ENCODE measurements around the gene ELL. TPM values are rescaled to one million over a fixed set of nuclear protein-coding genes. Genes with fewer than 3 reads are reported as not detected.
A peak's percentile ranks its signal among the peaks of the same experiment; 100 is the strongest.
"Not testable (repeated sequence)": the region's sequence is repeated elsewhere in the genome, so short reads cannot be mapped to it uniquely, and the experiment has no call there.

The ELL gene
- total RNA-seq, 1 experiment from 2014 or later: 14.6 TPM

- not testable (repeated sequence) for DNase-seq (ENCODE audit: low read depth)
Measured at GRCh38 chr19:18405754-18406153, 116.1 kb downstream of the ELL start.

- DNase-seq (ENCODE audit: low read depth): not testable (repeated sequence)
Measured at GRCh38 chr19:18402455-18403248, 119.2 kb downstream of the ELL start.

GRCh38 chr19:18401580-18402112, 120.2 kb downstream of the ELL start:
- peak; percentile 56 for DNase-seq (ENCODE audit: low read depth)

- peak; percentile 28 for DNase-seq (ENCODE audit: low read depth)
Measured at GRCh38 chr19:18399008-18399407, 122.9 kb downstream of the ELL start.

- DNase-seq (ENCODE audit: low read depth): no peak
Measured at GRCh38 chr19:18397242-18398202, 124.3 kb downstream of the ELL start, which contains the start of gene LRRC25. Gene LRRC25, minus strand, starts transcription at chr19:18397622. Its CDS starts 659 bp downstream, at chr19:18396963.

- DNase-seq (ENCODE audit: low read depth): no peak
Measured at GRCh38 chr19:18396471-18397241, 125.2 kb downstream of the ELL start.

GRCh38 chr19:18393836-18394235, 128.0 kb downstream of the ELL start:
- no peak for DNase-seq (ENCODE audit: low read depth)

- no peak for DNase-seq (ENCODE audit: low read depth)
Measured at GRCh38 chr19:18392926-18393325, 128.9 kb downstream of the ELL start.

Other genes starting within 250 kb of the ELL start
- gene IQCN, start 247.6 kb downstream of the ELL start, total RNA-seq (2014; rRNA removed; shearing (Covaris generic)): not detected in 2 replicates
- gene JUND, start 240.4 kb downstream of the ELL start, total RNA-seq (2014; rRNA removed; shearing (Covaris generic)): 55.4 and 64.5 TPM in 2 replicates
- gene LSM4, start 199.0 kb downstream of the ELL start, total RNA-seq (2014; rRNA removed; shearing (Covaris generic)): 456 and 535 TPM in 2 replicates
- gene PGPEP1, start 181.5 kb downstream of the ELL start, total RNA-seq (2014; rRNA removed; shearing (Covaris generic)): 9.1 and 20.9 TPM in 2 replicates
- gene GDF15, start 135.9 kb downstream of the ELL start, total RNA-seq (2014; rRNA removed; shearing (Covaris generic)): 97.3 and 120 TPM in 2 replicates
- not detected in 2 replicates for gene LRRC25, start 124.4 kb downstream of the ELL start, total RNA-seq (2014; rRNA removed; shearing (Covaris generic))
- gene SSBP4, start 102.7 kb downstream of the ELL start, total RNA-seq (2014; rRNA removed; shearing (Covaris generic)): 108 and 118 TPM in 2 replicates
- gene ISYNA1, start 83.9 kb downstream of the ELL start, total RNA-seq (2014; rRNA removed; shearing (Covaris generic)): 1.3 and 2.1 TPM in 2 replicates
- gene FKBP8, start 21.5 kb upstream of the ELL start, total RNA-seq (2014; rRNA removed; shearing (Covaris generic)): 124 and 135 TPM in 2 replicates
- 163 and 195 TPM in 2 replicates for gene KXD1, start 35.8 kb upstream of the ELL start, total RNA-seq (2014; rRNA removed; shearing (Covaris generic))
- gene UBA52, start 49.8 kb upstream of the ELL start, total RNA-seq (2014; rRNA removed; shearing (Covaris generic)): 1,475 and 1,684 TPM in 2 replicates
- gene REX1BD, start 66.7 kb upstream of the ELL start, total RNA-seq (2014; rRNA removed; shearing (Covaris generic)): 70.9 and 99.1 TPM in 2 replicates
- 1.1 and 1.3 TPM in 2 replicates for gene CRLF1, start 84.7 kb upstream of the ELL start, total RNA-seq (2014; rRNA removed; shearing (Covaris generic))
- 0.61 and 1.1 TPM in 2 replicates for gene TMEM59L, start 90.8 kb upstream of the ELL start, total RNA-seq (2014; rRNA removed; shearing (Covaris generic))
- gene KLHL26, start 115.0 kb upstream of the ELL start, total RNA-seq (2014; rRNA removed; shearing (Covaris generic)): 2.8 and 5.7 TPM in 2 replicates
- gene CRTC1, start 161.6 kb upstream of the ELL start, total RNA-seq (2014; rRNA removed; shearing (Covaris generic)): 2.8 and 3.0 TPM in 2 replicates